Activated CD4-positive, CD25-positive, alpha-beta regulatory T cell treated with anti-CD3 and anti-CD28 coated beads, Interleukin-2, amount 50 U/mL, for 72 hours (primary cell): Measurements from ENCODE around the gene MTHFD1L.

Experiments
- DNase-seq: peaks from one replicate; pipeline ENCODE4 v3.0.0; 2021

Gene MTHFD1L

DNA sequence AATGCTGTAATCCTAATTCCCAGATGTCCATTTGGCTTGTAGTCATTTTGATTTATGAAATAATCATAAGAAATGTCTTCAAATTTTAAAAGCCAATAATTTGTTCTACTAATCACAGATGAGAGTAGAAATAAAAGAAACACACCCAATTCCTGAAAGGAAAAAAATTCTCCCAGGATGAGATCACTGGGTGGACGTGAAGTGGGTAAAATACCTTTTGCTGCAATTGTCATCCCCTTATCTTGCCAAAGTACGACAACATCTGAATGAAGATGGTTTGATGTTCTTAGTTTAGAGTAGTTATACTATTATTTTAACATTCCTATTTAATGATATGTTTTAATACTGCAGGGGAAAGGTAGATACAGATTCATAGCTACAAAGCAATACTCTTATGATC, 33.7 kb downstream of the MTHFD1L start:
- DNase-seq = no peak

DNA sequence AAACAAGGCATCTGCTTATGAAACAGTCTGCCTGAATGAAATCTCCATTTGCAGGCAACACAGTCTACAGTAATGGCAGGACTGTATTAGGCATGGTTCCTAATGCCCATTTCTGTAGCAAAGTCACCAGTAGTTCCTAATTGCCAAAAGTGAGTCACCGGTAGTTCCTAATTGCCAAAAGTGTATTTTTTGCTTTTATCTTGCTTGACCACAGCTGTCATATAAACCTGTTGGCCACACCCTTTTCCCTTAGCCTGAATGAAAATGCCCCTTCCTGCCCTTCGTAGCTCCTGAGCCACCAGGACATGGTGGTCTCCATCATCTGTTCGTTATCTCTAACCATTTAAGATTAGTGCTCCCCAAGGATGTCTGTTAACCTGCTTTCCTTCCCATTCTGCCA, 34.5 kb downstream of the MTHFD1L start:
- DNase-seq = no peak

DNA sequence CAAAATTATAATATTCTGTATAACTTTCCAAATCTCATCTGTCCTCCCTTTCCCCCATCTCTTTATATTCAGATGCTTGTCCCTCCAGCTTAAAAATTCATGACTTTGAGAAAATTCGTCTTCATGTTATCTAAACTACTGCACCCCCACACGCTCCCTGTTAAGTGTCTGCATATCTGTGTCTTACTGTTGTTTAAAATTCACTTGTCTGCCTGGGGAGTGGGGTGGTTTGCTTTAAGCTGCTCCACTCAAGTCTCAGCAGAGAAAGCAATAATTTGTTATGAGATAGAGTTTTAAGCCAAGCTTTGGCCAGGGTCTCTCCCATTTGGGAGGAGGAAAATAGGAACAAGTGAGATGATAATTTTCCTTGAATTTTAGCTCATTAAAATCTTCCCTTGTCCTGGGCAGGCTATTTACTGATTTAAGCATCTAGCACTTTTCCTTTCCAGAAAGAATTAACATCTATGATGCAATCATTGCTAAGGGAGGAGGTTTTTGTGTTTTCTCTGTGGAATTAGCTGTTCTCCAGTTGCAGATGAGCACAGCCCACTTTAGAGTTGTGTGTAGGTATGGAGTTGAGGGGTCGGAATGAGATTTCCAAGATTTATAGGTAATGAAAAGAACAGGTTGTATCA, 36.8 kb downstream of the MTHFD1L start:
- DNase-seq = no peak

DNA sequence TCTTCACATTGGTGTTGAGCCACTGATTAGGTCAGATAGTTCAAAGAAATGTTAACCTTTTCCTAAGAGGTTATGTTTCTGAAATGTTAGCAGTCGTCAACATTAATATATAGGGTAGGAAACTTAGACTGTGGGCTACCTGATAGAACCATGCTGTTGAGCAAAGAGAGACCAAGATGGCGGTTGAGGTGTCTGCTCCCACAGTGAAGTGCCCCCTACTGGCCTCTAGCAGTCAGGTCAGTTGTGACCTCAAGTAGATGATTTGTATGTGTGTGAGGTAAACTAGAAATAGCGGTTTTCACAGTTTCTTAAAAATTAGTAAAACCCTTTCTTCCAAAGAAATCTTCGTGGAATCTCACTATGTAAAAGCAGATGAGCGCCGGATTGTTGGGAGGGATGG, 40.3 kb downstream of the MTHFD1L start:
- no peak for DNase-seq

DNA sequence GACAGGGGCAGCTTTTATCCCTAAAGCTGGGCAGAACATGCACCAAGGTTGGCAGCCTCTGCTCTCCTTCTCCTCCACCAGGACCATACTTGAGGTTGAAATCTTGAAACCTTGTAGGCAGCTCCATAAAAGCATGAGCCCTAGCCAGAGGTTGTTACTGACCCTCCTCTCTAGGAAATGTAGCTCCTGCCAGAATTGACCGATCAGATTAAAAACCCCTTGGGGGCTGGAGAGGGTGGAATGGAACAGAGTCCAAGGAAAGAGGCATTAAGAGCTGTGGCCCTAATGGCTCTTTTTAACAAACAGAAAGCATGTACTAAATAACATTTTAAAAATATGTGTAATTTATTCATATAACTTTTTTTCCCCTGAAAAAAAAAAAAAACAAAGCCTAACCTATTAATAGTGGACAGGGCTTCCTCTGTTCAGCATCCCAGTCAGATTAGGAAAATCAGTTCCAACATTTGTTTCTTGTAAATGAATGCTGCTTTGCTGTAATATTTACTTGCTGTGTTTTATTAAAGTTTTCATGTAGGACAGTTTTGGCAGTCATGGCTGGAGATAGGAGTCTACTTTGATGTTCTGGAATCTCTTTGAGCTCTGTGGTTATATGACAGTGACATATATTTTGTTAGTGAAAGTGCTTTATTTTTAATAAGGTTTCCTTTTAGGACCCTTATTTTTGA, 41.3 kb downstream of the MTHFD1L start:
- no peak for DNase-seq

DNA sequence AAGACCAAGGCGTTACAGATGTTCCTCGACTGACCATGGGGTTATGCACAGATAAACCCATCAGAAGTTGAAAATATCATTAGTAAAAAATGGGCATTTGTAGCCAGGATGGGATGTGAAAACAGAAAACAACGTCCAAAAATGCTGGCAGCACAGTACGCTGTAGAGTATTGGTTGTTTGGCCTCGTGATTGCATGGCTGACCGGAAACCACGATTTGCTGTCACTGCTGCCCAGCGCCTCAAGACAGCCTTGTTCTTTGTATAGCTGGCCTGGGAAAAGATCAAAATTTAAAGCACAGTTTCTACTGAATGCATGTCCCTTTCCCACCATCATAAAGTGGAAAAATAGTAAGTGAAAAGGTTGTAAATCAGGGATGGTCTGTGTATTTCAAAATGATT, 41.9 kb downstream of the MTHFD1L start:
- no peak for DNase-seq

DNA sequence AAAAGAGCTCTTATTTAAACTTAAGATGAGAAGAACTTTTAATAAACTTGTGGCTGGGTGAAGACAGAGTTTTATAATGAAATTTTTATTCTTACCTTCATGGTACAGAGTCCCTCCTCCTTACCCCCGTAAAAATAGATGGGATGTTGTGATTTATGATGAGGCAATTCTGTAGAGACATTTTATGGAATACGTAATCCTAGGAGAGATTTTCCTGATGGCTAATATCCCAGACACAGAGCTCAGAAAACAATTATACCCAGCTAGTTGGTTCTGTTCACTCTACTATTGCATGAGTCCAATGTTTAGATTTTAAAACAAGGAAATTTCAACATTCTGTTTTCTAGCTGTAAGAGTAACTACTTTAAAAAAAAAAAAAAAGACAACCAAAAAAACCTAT, 43.4 kb downstream of the MTHFD1L start:
- DNase-seq = no peak

DNA sequence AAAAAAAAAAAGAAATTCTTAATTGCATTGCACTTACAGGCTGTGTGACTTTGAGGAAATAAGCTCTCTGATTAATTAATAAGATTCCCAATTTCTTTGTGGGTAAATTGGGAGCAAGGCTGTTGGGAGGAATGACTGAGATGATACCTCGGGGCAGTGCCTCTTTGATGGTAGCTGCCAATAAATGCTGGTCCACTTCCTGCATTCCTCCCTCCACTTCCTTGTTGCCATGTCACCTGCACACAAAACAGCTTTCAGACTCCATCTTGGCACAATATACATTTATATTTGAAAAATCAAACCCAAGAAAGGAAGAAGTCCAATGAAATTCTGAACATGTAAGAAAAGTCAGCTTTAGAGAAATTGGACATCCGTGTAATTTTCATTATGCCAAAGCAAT, 45.1 kb downstream of the MTHFD1L start:
- no peak for DNase-seq

DNA sequence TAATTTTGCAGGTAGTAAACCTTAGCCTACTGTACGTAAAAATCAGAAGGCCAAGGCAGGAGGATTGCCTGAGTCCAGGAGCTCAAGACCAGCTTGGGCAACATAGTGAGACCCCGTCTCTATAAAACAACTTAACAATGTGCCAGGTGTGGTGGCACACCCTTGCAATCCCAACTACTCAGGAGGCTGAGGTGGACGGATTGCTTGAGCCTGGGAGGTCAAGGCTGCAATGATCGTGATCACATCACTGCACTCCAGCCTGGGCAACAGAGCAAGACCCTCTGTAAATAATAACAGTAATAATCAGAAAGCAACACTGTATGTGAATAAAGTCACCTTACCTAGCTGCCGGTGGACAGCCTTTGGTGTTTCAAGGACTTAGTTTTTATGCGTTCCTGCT, 48.9 kb downstream of the MTHFD1L start:
- no peak for DNase-seq

DNA sequence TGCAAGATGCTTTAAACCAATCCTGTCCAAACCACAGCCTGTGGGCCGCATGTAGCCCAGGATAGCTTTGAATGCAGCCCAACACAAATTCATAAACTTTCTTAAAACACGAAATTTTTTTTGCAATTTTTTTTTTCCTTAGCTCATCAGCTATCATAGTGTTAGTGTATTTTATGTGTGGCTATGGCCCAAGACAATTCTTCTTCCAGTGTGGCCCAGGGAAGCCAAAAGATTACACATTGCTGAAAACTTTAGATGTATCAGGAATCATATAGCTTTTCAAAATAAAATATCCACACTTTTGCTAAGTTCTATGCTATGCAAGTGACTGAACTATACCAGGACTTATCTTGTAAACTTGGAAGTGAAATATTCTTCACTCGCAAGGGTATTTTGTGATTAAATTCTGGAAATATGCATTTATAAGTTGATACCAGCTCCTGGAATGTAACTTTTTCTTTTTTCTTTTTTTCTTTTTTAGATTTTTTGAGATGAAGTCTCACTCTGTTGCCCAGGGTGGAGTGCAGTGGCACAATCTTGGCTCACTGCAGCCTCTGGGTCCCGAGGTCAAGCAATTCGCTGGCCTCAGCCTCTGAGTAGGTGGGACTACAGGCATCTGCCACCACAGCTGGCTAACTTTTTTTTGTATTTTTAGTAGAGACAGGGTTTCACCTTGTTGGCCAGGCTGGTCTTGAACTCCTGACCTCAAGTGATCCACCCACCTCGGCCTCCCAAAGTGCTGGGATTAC, 49.8 kb downstream of the MTHFD1L start:
- no peak for DNase-seq

DNA sequence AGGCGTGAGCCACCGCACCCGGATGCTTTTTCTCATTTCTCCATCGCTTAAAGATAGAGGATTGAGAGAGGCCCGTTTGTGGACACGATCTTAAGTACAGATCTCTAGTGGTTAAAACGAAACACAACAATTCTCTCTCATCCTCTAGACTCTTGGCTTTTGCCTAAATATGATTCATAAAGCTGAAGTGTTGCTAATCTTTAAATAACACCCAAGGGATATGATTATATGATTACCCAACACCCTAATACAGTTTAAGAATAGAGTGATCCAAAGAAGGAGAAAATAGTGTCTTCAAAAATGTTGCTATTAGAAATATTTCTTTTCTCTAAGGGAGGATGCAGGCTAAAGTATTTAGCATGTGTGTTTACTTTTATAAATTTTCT, 50.4 kb downstream of the MTHFD1L start:
- no peak for DNase-seq

DNA sequence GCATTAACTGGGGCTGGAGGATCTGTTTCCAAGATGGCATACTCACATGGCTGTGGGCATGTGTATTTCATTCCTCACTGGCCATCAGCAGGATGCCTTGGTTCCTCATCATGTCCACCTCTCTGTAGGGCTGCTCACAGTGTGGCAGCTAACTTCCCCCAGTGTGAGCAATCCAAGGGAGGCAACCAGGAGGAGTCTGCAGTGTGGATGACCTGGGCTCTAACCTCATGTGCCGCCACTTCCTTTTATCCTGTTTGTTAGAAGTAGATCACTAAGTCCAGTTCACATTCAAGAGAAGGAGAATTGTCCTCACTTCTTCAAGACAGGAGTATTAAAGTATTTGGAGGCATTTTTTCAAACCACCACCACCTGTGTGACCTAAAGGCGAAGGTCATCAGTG, 54.4 kb downstream of the MTHFD1L start:
- no peak for DNase-seq

DNA sequence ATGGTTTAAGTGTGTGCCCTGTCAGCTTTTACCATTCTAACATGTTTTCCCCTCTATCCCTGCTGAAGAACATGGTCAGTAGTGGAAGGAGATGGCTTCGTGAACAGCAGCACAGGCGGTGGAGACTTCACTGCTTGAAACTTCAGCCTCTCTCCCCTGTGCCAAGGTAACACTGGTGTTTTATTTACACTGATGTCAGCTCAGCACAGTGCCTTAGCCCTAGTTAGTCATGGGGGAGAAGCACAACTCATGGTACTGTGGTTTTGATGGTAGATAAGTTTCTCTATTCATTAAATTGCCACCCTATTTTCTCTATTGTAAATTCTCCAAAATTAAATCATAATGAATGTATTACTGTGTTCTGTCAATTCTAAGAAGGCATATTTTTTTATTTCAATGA, 56.6 kb downstream of the MTHFD1L start:
- no peak for DNase-seq

DNA sequence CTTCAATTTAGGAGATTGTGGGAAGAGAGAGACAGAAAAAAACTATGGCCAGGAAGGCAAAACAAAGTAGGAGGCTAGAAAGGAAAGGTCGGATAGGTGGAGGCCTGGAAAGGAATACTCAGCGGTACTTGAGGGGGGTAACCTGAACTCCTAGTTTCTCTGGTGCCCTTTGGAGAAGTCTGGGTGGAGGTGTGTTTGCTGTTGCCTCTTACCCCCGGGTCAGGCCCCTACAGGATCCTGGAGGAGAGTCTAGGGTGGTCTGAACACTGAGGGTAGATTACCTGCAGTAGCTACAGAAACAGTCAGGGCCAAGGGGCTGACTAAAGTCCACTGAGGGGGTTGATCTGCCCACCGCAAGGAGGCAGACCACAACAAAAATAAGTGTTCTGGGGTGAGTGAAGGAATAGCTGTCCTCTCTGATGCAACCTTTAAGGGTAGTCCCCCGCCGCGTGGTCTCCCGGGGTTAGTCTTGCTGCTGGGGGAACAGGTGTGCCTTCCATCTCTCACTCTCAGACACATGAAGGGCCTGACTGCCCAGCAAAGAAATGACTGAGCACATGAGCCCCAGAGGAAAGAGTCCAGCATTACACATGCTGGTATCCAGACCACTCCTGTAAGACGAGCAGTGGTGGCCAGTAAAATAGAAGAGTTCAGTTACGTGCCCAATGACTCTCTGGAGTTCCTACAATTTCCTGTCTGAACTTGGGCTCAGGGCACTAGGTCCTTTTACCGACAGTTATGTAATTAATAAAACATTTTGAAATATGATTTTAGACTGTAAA, 59.5 kb downstream of the MTHFD1L start:
- no peak for DNase-seq

DNA sequence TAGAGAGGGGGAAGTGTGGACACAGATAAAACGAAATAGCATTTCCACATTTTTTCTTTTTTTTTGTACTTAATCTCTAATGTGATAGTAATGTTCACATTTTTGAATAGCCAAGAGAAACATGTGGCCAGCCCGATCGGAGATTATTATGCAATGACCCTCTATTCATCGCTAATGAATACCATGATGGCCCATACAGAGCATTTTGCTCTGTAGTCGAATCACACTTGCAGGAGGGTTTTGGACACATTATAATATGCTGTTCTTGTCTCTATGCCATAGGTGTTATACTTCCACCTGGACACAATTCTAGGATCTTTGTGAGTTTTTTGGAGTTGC, 60.1 kb downstream of the MTHFD1L start:
- no peak for DNase-seq

DNA sequence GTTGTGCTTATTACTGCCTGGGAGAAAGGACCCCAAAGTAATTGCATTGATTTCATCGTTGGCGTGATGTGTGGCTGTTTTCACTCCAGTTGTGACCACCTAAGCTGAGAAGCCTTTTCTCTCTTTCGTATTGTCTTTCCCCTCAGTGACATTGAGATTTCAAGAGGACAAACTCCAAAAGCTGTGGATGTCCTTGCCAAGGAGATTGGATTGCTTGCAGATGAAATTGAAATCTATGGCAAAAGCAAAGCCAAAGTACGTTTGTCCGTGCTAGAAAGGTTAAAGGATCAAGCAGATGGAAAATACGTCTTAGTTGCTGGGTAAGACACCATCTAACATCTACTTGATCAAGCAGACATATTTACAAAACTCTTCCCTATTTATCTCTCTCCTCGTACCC, 60.5 kb downstream of the MTHFD1L start:
- DNase-seq = no peak

DNA sequence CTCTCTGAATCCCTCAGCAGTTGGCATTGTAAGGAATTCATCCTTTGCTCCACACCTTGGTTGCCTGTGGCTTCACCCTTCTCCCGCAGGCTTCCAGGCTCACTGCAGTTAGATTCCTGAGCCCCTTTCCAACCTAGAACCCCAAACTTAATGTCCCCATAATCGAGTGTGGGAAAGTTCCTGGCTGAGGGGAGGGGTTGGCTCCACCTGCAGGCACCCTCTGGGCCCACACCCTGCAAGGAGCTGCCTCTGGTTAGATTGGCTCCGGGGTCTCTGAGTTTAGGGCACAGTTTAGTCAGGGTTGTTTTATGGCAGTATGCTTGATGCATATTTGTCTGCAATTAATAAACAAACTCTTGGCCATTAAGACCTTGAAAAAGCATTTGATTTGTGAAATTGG, 63.4 kb downstream of the MTHFD1L start:
- DNase-seq = no peak

DNA sequence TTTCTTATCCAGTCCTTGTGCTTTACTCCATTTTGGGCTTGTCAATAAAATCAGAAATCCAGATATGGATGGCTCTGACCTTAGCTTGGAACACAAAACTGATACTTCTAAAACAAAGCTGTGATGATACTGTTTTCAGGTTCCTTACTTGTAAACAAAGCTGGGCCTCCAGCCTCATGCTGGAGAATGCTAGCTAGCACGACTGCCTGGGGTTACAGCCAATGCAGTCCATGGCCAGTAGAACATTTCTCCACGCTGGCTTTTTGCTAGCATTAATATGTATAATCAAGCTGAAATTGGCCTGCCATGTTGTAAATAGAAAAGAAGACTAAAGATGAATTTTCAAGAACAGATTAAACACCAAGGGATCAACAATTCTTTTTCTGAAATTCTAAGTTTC, 63.9 kb downstream of the MTHFD1L start:
- DNase-seq = no peak

DNA sequence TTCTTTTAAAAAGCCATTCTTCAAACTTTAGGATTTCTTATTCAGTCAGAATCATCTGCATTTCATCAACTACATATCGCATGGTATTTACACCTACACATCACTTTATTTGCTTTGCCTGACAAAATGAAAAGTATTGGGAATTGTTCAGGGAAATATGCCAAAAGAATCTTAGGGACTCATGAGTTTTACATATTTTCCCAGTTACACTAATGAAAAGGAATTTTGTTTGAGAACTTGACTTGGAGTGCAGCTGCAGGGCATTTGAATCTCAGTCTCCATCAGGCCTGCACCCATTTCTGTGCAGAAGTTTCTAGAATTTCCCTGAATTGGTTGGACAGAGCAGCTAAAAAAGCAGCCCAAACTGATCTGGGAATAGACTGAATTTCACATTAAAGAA, 65.3 kb downstream of the MTHFD1L start:
- DNase-seq = no peak

DNA sequence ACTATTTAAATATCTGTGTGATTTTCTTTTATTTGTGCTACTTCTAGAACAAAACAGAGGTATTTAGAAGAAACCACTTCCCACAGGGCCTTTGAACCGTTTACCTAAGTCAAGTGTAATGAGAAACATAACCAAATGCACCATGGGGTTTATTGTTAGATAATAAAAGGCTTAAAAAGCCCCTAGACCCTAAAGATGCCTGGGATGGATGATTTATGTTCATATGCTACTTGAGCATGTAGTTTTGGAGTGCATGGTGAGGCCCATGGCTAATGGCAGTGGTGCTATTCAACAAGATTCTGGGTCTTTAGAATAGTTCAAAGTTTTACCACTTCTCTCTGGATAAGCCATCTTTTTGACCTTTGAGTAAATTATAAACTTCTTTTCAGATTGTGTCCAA, 65.9 kb downstream of the MTHFD1L start:
- DNase-seq = no peak

DNA sequence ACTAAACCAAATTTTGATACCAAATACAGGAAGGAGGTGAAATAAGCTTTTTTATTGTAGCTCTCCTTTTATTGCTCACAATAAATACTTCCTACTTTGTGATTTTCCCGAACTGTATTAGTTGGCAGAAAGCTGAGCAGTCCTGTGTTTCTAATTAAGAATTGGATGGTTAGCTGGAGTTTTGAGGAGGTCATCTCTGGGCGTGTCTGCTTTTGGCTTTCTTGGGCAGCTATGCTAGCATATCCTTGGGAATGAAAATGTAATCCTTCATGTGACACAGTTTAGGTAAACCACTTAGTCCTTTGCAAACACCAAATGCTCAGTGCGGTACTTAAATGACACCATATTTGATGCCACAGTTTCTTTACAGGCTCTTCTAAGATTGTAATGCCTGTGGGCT, 67.5 kb downstream of the MTHFD1L start:
- DNase-seq = no peak

DNA sequence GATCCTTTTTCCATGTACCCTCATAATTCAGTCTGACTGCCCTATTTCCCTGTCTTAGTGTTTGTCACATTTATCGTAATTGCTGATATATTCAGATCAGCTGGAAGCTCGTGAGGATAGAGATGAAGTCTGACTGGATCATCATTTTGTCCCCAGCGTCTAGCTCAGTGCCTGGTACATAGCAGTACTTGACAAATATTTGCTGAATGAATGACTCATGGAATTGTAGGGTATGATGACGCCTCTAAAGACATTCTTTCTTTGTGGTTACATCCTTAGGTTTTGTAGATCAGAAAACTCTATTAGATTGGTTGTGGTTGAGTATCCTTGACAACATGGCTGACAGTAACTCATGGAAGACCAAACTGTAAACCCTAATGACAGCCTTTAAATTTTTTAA, 68.9 kb downstream of the MTHFD1L start:
- no peak for DNase-seq

DNA sequence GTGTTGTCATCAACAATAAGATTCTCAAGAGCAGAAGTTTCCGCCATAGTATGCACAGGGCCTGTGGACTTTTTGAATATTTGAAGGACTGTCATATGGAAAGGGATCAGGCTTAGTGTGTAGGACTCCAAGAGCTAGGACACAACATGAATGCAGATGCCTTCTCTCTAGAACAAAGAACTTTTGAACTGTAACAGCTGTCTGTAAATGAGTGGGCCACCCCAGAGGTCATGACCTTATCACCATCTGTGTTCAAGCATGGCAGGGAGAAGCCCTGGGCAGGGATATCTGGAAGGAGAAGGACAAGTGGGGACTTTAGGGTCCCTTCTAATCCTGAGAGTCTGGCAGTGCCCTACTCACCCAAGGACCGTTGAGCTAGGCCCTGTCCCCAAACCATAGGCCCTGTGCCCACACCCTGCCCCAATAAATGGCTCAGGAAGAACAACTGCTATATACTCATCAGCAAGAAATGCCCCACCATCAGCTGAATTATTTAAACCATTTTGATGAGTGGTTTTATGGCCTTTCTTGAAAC, 70.6 kb downstream of the MTHFD1L start:
- no peak for DNase-seq
